Measurements from ENCODE around the gene GALNTL6. TPM values are rescaled to one million over a fixed set of nuclear protein-coding genes. Genes with fewer than 3 reads are reported as not detected.
A peak's percentile ranks its signal among the peaks of the same experiment; 100 is the strongest.
"Not testable (repeated sequence)": the region's sequence is repeated elsewhere in the genome, so short reads cannot be mapped to it uniquely, and the experiment has no call there.

GALNTL6 gene
- polyA plus RNA-seq, 4 donors: 0.30 to 0.45 (median 0.31) TPM; not detected in 1

DNA sequence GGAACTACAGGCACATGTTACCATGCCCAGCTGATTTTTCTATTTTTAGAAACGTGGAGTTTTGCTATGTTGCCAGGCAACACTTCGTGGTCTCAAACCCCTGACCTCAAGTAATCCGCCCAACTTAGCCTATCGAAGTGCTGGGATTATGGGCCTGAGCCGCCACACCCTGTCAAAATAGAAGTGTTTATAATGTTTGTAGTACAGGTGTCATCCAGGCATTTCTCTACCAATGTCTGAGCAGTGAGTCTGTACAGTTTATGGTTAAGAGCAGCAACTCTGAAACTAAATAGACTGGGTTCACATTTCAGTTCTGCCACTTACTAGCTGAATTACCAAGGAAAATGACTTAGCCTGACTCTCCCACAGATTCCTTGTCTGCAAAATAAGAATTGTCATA is 895.0 kb downstream of the GALNTL6 start:
- no peaks in the 10 kb centered on the region for H3K36me3 ChIP-seq (ENCODE audit: control insufficient read depth in 3 of 3, insufficient read depth in 2 of 3, low read depth in 1 of 3, low read length in 3 of 3)
- DNase-seq (no peak), FAIRE-seq (no peak)
- no peak overlapping the region for H3K27ac ChIP-seq (ENCODE audit: low read depth in 1 of 3, low read length in 2 of 3)
- peaks cover 2 to 12% of the 10 kb centered on the region in 2 donors for H3K9me3 ChIP-seq (ENCODE audit: control insufficient read depth in 2 of 2, insufficient read depth in 1 of 2, low read depth in 1 of 2, low read length in 1 of 2)
- H3K4me3 ChIP-seq (ENCODE audit: low read depth in 1 of 3, low read length in 3 of 3): no peak overlapping the region
- no peaks in the 10 kb centered on the region for H3K4me1 ChIP-seq (ENCODE audit: control insufficient read depth in 3 of 3, insufficient read depth in 2 of 3, low read depth in 1 of 3, low read length in 2 of 3)
- H3K27me3 ChIP-seq (ENCODE audit: control insufficient read depth in 3 of 3, insufficient read depth in 3 of 3, low read length in 3 of 3): no peaks in the 10 kb centered on the region
- 70 to 75% (median 73%) methylated on average over 5 of the region's 5 CpGs for WGBS, 3 donors

GRCh38 chr4:172709376-172709775 is 896.2 kb downstream of the GALNTL6 start:
- FAIRE-seq (no peak), DNase-seq (no peak)
- Histone ChIP-seq H3K27me3 (ENCODE audit: control insufficient read depth in 3 of 3, insufficient read depth in 3 of 3, low read length in 3 of 3) (no peaks in the 10 kb centered on the region), H3K36me3 (ENCODE audit: control insufficient read depth in 3 of 3, insufficient read depth in 2 of 3, low read depth in 1 of 3, low read length in 3 of 3) (no peaks in the 10 kb centered on the region), H3K9me3 (ENCODE audit: control insufficient read depth in 2 of 2, insufficient read depth in 1 of 2, low read depth in 1 of 2, low read length in 1 of 2) (peaks cover 2 to 12% of the 10 kb centered on the region in 2 donors), H3K27ac (ENCODE audit: low read depth in 1 of 3, low read length in 2 of 3) (no peak overlapping the region), H3K4me1 (ENCODE audit: control insufficient read depth in 3 of 3, insufficient read depth in 2 of 3, low read depth in 1 of 3, low read length in 2 of 3) (no peaks in the 10 kb centered on the region), H3K4me3 (ENCODE audit: low read depth in 1 of 3, low read length in 3 of 3) (no peak overlapping the region)
- 42 to 67% (median 64%) methylated on average over 1 of the region's 1 CpG for WGBS, 3 donors

DNA sequence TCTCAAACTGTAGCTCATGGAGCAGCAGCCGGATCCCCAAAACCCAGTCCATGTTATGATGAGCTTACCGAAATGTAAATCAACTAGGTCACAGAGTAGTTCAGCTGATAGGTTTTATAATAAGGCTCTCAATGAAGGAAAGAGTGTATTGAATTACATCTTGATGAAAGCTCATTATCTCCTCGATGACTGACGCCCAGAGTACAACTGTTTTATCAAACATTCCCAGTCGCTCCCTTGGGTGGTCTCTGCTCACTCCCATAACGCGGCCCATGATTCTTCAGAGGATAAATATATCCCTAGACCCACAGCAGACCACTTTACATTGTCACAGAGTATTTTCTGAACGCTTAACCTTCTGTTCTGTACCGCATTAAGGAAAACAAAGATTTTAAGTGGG is 903.1 kb downstream of the GALNTL6 start:
- H3K4me3 ChIP-seq (ENCODE audit: low read depth in 1 of 3, low read length in 3 of 3): no peak overlapping the region
- no peaks in the 10 kb centered on the region for H3K36me3 ChIP-seq (ENCODE audit: control insufficient read depth in 3 of 3, insufficient read depth in 2 of 3, low read depth in 1 of 3, low read length in 3 of 3)
- DNase-seq (no peak), FAIRE-seq (no peak)
- no peaks in the 10 kb centered on the region for H3K27me3 ChIP-seq (ENCODE audit: control insufficient read depth in 3 of 3, insufficient read depth in 3 of 3, low read length in 3 of 3)
- no peak overlapping the region for H3K27ac ChIP-seq (ENCODE audit: low read depth in 1 of 3, low read length in 2 of 3)
- WGBS, 3 donors: 55 to 76% (median 72%) methylated on average over 9 of the region's 9 CpGs
- no peaks in the 10 kb centered on the region for H3K9me3 ChIP-seq (ENCODE audit: control insufficient read depth in 2 of 2, insufficient read depth in 1 of 2, low read depth in 1 of 2, low read length in 1 of 2)
- no peaks in the 10 kb centered on the region for H3K4me1 ChIP-seq (ENCODE audit: control insufficient read depth in 3 of 3, insufficient read depth in 2 of 3, low read depth in 1 of 3, low read length in 2 of 3)

DNA sequence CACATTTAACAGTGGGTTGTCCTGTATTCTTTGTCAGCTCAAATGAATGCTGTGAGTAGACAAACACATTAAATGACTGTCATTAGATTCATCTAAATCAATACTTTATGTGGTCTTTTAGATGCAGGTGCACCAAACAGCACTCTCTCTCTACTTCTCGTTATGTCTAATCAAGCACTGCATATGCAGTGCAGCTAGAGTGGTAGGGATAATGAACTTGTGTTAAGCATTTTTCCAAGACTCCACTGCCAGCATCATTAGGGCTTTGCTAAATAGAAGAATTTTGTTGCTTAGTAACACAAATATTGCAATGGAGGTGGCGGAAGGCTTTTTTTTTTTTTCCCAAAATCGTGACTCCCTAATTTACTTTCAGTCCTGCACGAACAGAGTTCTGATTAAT is 908.5 kb downstream of the GALNTL6 start:
- no peaks in the 10 kb centered on the region for H3K27me3 ChIP-seq (ENCODE audit: control insufficient read depth in 3 of 3, insufficient read depth in 3 of 3, low read length in 3 of 3)
- FAIRE-seq: no peak
- no peak overlapping the region for H3K4me3 ChIP-seq (ENCODE audit: low read depth in 1 of 3, low read length in 3 of 3)
- H3K4me1 ChIP-seq (ENCODE audit: control insufficient read depth in 3 of 3, insufficient read depth in 2 of 3, low read depth in 1 of 3, low read length in 2 of 3): peaks cover 0 to 10% (median 0%) of the 10 kb centered on the region in 3 donors
- peaks cover 0 to 1% of the 10 kb centered on the region in 2 donors for H3K9me3 ChIP-seq (ENCODE audit: control insufficient read depth in 2 of 2, insufficient read depth in 1 of 2, low read depth in 1 of 2, low read length in 1 of 2)
- no peak overlapping the region for H3K27ac ChIP-seq (ENCODE audit: low read depth in 1 of 3, low read length in 2 of 3)
- no peaks in the 10 kb centered on the region for H3K36me3 ChIP-seq (ENCODE audit: control insufficient read depth in 3 of 3, insufficient read depth in 2 of 3, low read depth in 1 of 3, low read length in 3 of 3)
- no peak for DNase-seq
- 70 to 78% (median 76%) methylated on average over 4 of the region's 4 CpGs for WGBS, 3 donors

DNA sequence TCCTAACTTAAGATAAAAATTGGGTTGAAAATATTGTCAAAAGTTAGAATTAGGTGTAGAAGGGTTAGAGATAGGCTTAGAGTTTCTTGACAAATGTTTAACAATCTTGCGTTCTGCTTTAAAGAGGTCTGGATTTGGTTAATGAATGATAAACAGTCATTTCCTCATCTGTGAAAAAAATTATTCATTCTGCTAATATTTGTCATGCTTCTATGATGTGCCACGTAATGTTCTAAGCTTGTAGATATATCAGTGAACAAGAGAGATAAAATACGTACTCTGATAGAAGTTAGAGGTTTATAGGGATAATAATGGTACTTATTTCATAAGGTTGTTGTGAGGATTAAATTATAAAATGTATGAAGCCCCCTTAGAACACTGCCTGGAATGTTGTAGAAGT is 912.4 kb downstream of the GALNTL6 start:
- no peaks in the 10 kb centered on the region for H3K27me3 ChIP-seq (ENCODE audit: control insufficient read depth in 3 of 3, insufficient read depth in 3 of 3, low read length in 3 of 3)
- H3K27ac ChIP-seq (ENCODE audit: low read depth in 1 of 3, low read length in 2 of 3): peak overlapping the region; percentile 90 to 92 (median 90)
- FAIRE-seq (peak; percentile 39), DNase-seq (peak in 1 of 2 donors; percentile 47)
- peaks cover 0 to 1% of the 10 kb centered on the region in 2 donors for H3K9me3 ChIP-seq (ENCODE audit: control insufficient read depth in 2 of 2, insufficient read depth in 1 of 2, low read depth in 1 of 2, low read length in 1 of 2)
- peaks cover 0 to 17% (median 0%) of the 10 kb centered on the region in 3 donors for H3K4me1 ChIP-seq (ENCODE audit: control insufficient read depth in 3 of 3, insufficient read depth in 2 of 3, low read depth in 1 of 3, low read length in 2 of 3)
- WGBS, 3 donors: 10 to 31% (median 18%) methylated on average over 3 of the region's 3 CpGs
- H3K36me3 ChIP-seq (ENCODE audit: control insufficient read depth in 3 of 3, insufficient read depth in 2 of 3, low read depth in 1 of 3, low read length in 3 of 3): no peaks in the 10 kb centered on the region
- no peak overlapping the region for H3K4me3 ChIP-seq (ENCODE audit: low read depth in 1 of 3, low read length in 3 of 3)

DNA sequence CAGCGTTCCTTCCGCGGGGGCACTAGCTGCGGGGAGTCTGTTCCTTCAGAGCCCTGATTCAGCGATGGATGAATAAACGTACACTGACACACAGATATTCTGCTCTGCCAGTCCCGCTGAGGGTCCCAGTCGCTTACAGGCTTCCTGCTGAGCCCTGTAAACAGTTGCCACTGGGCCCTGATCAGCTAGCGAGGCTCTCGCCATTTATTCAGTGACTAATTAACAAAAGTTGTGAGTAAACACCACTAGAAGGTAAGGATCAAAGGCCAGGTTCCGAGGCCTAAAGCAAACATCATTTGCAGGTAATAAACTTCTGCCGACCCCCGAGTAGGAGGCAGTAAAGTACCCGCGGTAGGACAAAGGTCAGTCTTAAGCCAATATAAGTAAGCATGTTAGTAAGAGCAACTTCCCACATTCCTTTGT is 912.8 kb downstream of the GALNTL6 start:
- Histone ChIP-seq H3K9me3 (ENCODE audit: control insufficient read depth in 2 of 2, insufficient read depth in 1 of 2, low read depth in 1 of 2, low read length in 1 of 2) (peaks cover 0 to 1% of the 10 kb centered on the region in 2 donors), H3K27ac (ENCODE audit: low read depth in 1 of 3, low read length in 2 of 3) (peak overlapping the region; percentile 90 to 92 (median 90)), H3K4me1 (ENCODE audit: control insufficient read depth in 3 of 3, insufficient read depth in 2 of 3, low read depth in 1 of 3, low read length in 2 of 3) (peaks cover 0 to 17% (median 0%) of the 10 kb centered on the region in 3 donors), H3K4me3 (ENCODE audit: low read depth in 1 of 3, low read length in 3 of 3) (no peak overlapping the region), H3K27me3 (ENCODE audit: control insufficient read depth in 3 of 3, insufficient read depth in 3 of 3, low read length in 3 of 3) (no peaks in the 10 kb centered on the region), H3K36me3 (ENCODE audit: control insufficient read depth in 3 of 3, insufficient read depth in 2 of 3, low read depth in 1 of 3, low read length in 3 of 3) (no peaks in the 10 kb centered on the region)
- WGBS, 3 donors: 11 to 35% (median 29%) methylated on average over 15 of the region's 15 CpGs
- DNase-seq (peak; percentile 94 to 96), FAIRE-seq (no peak)

GRCh38 chr4:172727631-172728030 is 914.4 kb downstream of the GALNTL6 start:
- Histone ChIP-seq H3K36me3 (ENCODE audit: control insufficient read depth in 3 of 3, insufficient read depth in 2 of 3, low read depth in 1 of 3, low read length in 3 of 3) (no peaks in the 10 kb centered on the region), H3K9me3 (ENCODE audit: control insufficient read depth in 2 of 2, insufficient read depth in 1 of 2, low read depth in 1 of 2, low read length in 1 of 2) (peaks cover 0 to 1% of the 10 kb centered on the region in 2 donors), H3K4me3 (ENCODE audit: low read depth in 1 of 3, low read length in 3 of 3) (no peak overlapping the region), H3K27ac (ENCODE audit: low read depth in 1 of 3, low read length in 2 of 3) (peak overlapping the region in 1 of 3 donors; percentile 90), H3K4me1 (ENCODE audit: control insufficient read depth in 3 of 3, insufficient read depth in 2 of 3, low read depth in 1 of 3, low read length in 2 of 3) (peaks cover 0 to 17% (median 0%) of the 10 kb centered on the region in 3 donors), H3K27me3 (ENCODE audit: control insufficient read depth in 3 of 3, insufficient read depth in 3 of 3, low read length in 3 of 3) (no peaks in the 10 kb centered on the region)
- FAIRE-seq (no peak), DNase-seq (no peak)
- WGBS, 3 donors: 92 to 100% (median 97%) methylated on average over 4 of the region's 4 CpGs

- peaks cover 0 to 42% of the 10 kb centered on the region in 2 donors for H3K9me3 ChIP-seq (ENCODE audit: control insufficient read depth in 2 of 2, insufficient read depth in 1 of 2, low read depth in 1 of 2, low read length in 1 of 2)
- not testable (repeated sequence) for H3K27ac ChIP-seq (ENCODE audit: low read depth in 1 of 3, low read length in 2 of 3); H3K4me1 ChIP-seq (ENCODE audit: control insufficient read depth in 3 of 3, insufficient read depth in 2 of 3, low read depth in 1 of 3, low read length in 2 of 3); H3K4me3 ChIP-seq (ENCODE audit: low read depth in 1 of 3, low read length in 3 of 3); H3K36me3 ChIP-seq (ENCODE audit: control insufficient read depth in 3 of 3, insufficient read depth in 2 of 3, low read depth in 1 of 3, low read length in 3 of 3); FAIRE-seq; DNase-seq; H3K27me3 ChIP-seq (ENCODE audit: control insufficient read depth in 3 of 3, insufficient read depth in 3 of 3, low read length in 3 of 3)
- 94 to 99% (median 97%) methylated on average over 3 of the region's 3 CpGs for WGBS, 3 donors
Measured at GRCh38 chr4:172733645-172734044, 920.4 kb downstream of the GALNTL6 start.

- Histone ChIP-seq H3K27me3 (ENCODE audit: control insufficient read depth in 3 of 3, insufficient read depth in 3 of 3, low read length in 3 of 3) (no peaks in the 10 kb centered on the region), H3K9me3 (ENCODE audit: control insufficient read depth in 2 of 2, insufficient read depth in 1 of 2, low read depth in 1 of 2, low read length in 1 of 2) (peaks cover 0 to 42% of the 10 kb centered on the region in 2 donors), H3K27ac (ENCODE audit: low read depth in 1 of 3, low read length in 2 of 3) (no peak overlapping the region), H3K36me3 (ENCODE audit: control insufficient read depth in 3 of 3, insufficient read depth in 2 of 3, low read depth in 1 of 3, low read length in 3 of 3) (no peaks in the 10 kb centered on the region), H3K4me1 (ENCODE audit: control insufficient read depth in 3 of 3, insufficient read depth in 2 of 3, low read depth in 1 of 3, low read length in 2 of 3) (no peaks in the 10 kb centered on the region), H3K4me3 (ENCODE audit: low read depth in 1 of 3, low read length in 3 of 3) (no peak overlapping the region)
- DNase-seq: no peak
- 87 to 91% (median 87%) methylated on average over 4 of the region's 4 CpGs for WGBS, 3 donors
- FAIRE-seq: no peak
Measured at GRCh38 chr4:172734555-172734954, 921.4 kb downstream of the GALNTL6 start.

Data from small intestine (tissue), 7 donors.